GM13977 (cell line): ENCODE measurements around the gene CCDC192.

ENCODE experiments used
- DNase-seq: peaks from one replicate; pipeline ENCODE4 v3.0.0; 2012; ENCODE audit warnings: low spot score
- in situ Hi-C: fragments of 300-500 bp; cut with MboI; formaldehyde crosslinking; loops from one replicate; pipeline ENCODE4 v1.12.0; 2022; ENCODE audit warnings: low sequenced_read_pairs, low pct_unique_long_range_greater_than_20kb, mixed read lengths, inconsistent platforms; ENCODE audit not compliant: unreplicated experiment
- TF ChIP-seq, protein P1 (sequence below): IDR thresholded peaks from 2 replicates; pipeline ENCODE4 v1.5.1; 2012; ENCODE audit warnings: mild to moderate bottlenecking, control low read depth; ENCODE audit not compliant: insufficient read depth; ENCODE audit errors: extremely low read depth, missing control alignments

CCDC192 gene

DNA sequence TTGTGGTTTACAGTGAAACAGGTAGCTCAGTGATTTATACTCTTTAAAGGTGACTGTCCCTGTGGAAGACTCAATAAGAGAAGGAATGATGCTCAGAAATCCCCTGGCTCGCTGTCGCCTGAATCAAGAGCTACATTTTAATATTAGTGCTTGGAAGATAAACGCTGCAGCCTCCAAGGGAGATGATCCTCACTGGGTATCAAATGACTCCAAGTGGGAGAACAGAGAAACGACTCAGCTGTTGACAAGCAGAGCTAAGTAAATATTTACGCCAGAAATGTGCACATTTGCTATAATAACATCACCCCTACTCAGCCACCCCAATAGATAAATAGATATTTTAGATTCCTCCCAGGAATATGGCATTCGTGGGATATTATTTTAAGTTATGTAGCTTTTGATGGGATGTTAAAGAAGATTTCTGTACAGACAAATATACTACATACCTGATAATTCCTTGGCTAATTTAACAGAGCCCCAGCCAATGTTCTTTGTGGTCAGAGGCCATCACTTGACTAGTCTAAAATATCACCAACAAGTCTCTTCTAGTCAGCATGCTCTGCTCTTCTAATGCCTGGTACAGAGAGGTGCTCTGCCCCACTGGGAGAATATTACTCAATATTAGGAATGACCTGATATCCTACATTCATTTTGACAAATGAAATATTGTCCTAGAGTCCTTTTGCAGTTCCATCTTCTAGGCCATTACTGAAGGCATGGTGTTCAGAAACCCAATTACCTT is 18.3 kb upstream of the CCDC192 start:
- TF ChIP-seq, protein P1, sequence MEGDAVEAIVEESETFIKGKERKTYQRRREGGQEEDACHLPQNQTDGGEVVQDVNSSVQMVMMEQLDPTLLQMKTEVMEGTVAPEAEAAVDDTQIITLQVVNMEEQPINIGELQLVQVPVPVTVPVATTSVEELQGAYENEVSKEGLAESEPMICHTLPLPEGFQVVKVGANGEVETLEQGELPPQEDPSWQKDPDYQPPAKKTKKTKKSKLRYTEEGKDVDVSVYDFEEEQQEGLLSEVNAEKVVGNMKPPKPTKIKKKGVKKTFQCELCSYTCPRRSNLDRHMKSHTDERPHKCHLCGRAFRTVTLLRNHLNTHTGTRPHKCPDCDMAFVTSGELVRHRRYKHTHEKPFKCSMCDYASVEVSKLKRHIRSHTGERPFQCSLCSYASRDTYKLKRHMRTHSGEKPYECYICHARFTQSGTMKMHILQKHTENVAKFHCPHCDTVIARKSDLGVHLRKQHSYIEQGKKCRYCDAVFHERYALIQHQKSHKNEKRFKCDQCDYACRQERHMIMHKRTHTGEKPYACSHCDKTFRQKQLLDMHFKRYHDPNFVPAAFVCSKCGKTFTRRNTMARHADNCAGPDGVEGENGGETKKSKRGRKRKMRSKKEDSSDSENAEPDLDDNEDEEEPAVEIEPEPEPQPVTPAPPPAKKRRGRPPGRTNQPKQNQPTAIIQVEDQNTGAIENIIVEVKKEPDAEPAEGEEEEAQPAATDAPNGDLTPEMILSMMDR: no peak
- in situ Hi-C loops: no loop called here
- no peak for DNase-seq

- TF ChIP-seq, protein P1: no peak
- in situ Hi-C loops: no loop called here
Observed at GRCh38 chr5:127685662-127686061, 17.5 kb upstream of the CCDC192 start.

DNA sequence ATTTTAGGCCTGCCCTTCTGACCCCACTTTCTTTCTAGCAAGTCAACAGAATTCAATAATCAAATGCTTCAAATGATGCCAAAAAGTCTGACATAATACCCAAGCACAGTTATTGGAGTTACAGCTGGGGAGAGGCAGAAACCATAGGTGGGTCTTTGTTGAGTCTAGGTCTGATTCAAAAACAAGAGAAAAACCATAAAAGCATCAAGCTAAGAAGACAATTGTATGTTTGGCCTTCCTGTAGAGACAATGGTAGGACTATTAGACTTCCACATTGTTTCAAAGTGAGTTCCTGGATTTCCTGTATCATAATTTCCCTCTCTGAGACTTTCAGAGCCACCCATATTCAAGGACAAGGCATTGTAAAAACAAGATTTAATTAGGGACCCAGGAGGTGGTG is 16.8 kb upstream of the CCDC192 start:
- in situ Hi-C loops: no loop called here
- TF ChIP-seq, protein P1: no peak
- no peak for DNase-seq

More at GRCh38 chr5:127685662-127686061, 17.5 kb upstream of the CCDC192 start:
- no peak for DNase-seq

- DNase-seq: no peak
- TF ChIP-seq, protein P1: no peak
- in situ Hi-C loops: no loop called here
Observed at GRCh38 chr5:127694518-127695171, 8.5 kb upstream of the CCDC192 start.

DNA sequence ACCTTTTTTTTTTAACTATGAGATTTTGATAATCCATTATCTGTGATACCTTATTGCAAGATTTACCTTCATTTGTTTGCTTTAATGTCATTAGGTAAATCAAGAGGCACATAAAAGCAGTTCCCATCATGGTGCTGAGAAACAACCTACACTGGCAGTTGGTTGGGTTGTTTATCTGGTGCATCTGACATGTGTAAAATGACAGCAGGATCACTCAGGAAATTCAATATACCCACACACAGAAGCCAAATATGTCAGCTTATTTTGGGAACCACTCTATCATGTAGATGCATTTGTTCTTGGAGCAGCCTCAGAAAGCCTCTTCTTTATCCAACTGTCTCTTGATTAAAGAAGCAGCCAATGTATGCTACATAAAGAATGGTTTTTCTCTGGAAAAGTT is 7.8 kb upstream of the CCDC192 start:
- no peak for DNase-seq
- in situ Hi-C loops: no loop called here
- TF ChIP-seq, protein P1: no peak

DNA sequence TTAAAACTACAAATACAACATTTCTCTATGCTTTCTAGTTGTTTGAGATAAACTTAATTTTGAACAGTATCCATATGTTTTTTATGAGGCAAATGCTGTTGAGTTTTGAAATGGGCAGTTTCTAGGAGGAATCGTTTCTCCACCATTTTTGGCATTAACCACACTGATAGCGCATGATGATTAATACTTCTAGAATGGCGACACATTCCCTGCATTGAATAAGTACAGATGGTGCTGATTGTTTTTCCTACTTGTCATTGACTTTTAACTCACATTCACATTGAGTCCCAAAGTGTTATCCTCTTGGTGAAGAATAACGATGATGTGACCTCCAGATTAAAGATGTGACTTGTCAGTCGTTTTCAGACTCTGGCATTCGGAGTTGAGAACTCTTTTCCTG is 6.5 kb upstream of the CCDC192 start:
- in situ Hi-C loops: no loop called here
- TF ChIP-seq, protein P1: no peak
- no peak for DNase-seq
